Measurements from ENCODE around the gene ZNF143. TPM values are rescaled to one million over a fixed set of nuclear protein-coding genes. Genes with fewer than 3 reads are reported as not detected.

ZNF143 gene
- 19.3 and 21.7 TPM in 2 replicates for total RNA-seq

DNA sequence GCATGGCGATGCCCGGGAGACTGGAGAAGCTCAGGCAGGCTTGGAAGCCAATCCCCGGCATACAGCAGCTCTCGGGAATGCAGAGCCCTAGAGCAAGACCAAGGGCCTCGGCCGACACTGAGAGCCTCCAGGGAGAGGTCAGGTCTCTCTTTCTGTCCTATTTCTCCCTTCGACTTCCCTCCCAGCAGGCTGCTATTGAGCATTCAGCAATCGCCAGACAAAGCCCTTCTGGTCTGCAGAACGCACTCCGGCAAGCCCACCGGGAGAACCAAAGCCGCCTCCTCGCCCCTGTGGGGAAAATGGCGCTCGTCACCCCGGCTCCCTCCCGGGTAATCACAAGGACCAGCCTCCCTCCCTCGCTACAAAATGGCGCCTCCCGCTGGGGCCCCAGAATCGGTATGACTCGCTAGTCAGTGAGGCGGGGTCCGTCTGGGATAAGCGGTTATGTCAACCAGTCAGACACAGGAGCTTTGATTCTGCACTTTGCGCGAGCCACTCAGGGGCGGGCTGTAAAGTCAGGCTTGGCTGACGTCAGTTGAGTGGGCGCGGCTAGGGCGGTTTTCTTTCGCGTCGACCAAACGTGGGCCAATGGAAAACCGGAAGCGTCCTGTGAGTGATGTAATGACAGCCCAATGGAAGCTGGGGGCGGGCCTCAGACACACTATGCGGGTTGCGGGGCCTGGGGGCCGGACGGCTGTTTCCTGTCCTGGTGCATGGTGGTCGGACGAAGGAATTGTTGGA lies at the start of gene ZNF143:
TSS of gene ZNF143 (plus strand) at position 691 of the 741 bp plus-strand sequence. CDS start 10,297 bp downstream, outside the sequence.

DNA sequence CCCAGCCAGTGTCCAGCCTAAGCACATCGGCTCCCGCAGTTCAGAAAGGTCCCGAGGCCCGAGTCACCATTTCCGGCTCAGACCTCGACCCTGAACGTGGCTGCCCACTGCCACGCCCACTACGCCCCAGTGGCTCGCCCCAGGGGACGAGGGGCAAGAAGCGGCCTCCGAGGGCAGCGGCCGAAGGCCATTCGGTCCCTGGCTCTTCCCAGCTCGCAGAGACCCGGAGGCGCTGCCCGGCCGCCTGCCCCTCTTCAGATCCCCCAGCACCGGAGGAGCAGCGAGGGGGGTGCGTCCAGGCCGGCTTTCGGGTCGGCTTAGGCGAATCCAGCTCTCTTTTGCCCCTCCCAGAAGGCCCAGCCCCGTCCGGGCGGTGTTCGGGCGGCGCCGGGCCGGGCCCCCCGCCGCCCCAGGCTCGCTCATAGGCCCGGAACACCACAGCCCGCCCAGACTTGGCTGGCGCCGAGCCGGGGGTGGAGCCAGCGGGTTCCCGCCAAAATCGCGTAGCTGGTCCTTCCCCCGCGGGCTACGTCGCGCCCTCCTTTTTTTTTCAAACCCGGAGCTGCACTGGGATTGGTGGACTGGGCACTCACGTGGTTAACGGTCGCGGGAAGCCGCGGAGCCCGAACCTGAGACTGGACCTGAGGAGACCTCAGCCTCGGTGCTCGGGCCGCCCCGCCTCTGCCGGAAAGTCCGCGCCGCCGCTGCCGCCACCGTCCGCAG lies 112.4 kb downstream of the ZNF143 start, which contains the start of gene WEE1:
TSS of gene WEE1 (plus strand) at position 619 of the 723 bp plus-strand sequence. CDS start 264 bp downstream, outside the sequence.

Other genes with a start within 250 kb of the ZNF143 start
- 122 and 167 TPM in 2 replicates for gene DENND5A, start 195.7 kb upstream of the ZNF143 start, total RNA-seq
- 47.5 and 52.7 TPM in 2 replicates for gene TMEM41B, start 146.4 kb upstream of the ZNF143 start, total RNA-seq
- gene IPO7, start 76.4 kb upstream of the ZNF143 start, total RNA-seq, result 102 and 120 TPM in 2 replicates
- 28.4 and 40.3 TPM in 2 replicates for gene WEE1, start 112.7 kb downstream of the ZNF143 start, total RNA-seq
- 35.2 and 50.3 TPM in 2 replicates for gene SWAP70, start 203.1 kb downstream of the ZNF143 start, total RNA-seq

Data from smooth muscle cell of trachea (primary cell).